Measurements from ENCODE around the gene BMF.
"Not testable (repeated sequence)": the region's sequence is repeated elsewhere in the genome, so short reads cannot be mapped to it uniquely, and the experiment has no call there.

The BMF gene

GRCh38 chr15:40121911-40122638 is 13.4 kb upstream of the BMF start:
- TF ChIP-seq, protein P1, sequence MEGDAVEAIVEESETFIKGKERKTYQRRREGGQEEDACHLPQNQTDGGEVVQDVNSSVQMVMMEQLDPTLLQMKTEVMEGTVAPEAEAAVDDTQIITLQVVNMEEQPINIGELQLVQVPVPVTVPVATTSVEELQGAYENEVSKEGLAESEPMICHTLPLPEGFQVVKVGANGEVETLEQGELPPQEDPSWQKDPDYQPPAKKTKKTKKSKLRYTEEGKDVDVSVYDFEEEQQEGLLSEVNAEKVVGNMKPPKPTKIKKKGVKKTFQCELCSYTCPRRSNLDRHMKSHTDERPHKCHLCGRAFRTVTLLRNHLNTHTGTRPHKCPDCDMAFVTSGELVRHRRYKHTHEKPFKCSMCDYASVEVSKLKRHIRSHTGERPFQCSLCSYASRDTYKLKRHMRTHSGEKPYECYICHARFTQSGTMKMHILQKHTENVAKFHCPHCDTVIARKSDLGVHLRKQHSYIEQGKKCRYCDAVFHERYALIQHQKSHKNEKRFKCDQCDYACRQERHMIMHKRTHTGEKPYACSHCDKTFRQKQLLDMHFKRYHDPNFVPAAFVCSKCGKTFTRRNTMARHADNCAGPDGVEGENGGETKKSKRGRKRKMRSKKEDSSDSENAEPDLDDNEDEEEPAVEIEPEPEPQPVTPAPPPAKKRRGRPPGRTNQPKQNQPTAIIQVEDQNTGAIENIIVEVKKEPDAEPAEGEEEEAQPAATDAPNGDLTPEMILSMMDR (IDR thresholded peaks at IDR 0.05; ENCODE audit: low read depth, low read length) = no peak
- no peak overlapping the region for H3K27ac ChIP-seq
- no peak overlapping the region for H3K4me3 ChIP-seq (ENCODE audit: low read depth, low read length)
- H3K36me3 ChIP-seq = no peaks in the 10 kb centered on the region
- DNase-seq = no peak
- H3K9me3 ChIP-seq (ENCODE audit: severe bottlenecking) = no peaks in the 10 kb centered on the region
- no peaks in the 10 kb centered on the region for H3K27me3 ChIP-seq (ENCODE audit: insufficient read depth, low read depth, severe bottlenecking)

- Histone ChIP-seq H3K36me3 (no peaks in the 10 kb centered on the region), H3K27ac (no peak overlapping the region), H3K9me3 (ENCODE audit: severe bottlenecking) (no peaks in the 10 kb centered on the region), H3K27me3 (ENCODE audit: insufficient read depth, low read depth, severe bottlenecking) (no peaks in the 10 kb centered on the region), H3K4me3 (ENCODE audit: low read depth, low read length) (no peak overlapping the region)
- DNase-seq = no peak
- TF ChIP-seq, protein P1 (IDR thresholded peaks at IDR 0.05; ENCODE audit: low read depth, low read length) = no peak
These were observed 9.8 kb upstream of the BMF start for GRCh38 chr15:40118473-40118872.

- DNase-seq = no peak
- H3K9me3 ChIP-seq (ENCODE audit: severe bottlenecking) = no peaks in the 10 kb centered on the region
- H3K27ac ChIP-seq = no peak overlapping the region
- TF ChIP-seq, protein P1 (IDR thresholded peaks at IDR 0.05; ENCODE audit: low read depth, low read length) = no peak
- no peaks in the 10 kb centered on the region for H3K36me3 ChIP-seq
- no peaks in the 10 kb centered on the region for H3K27me3 ChIP-seq (ENCODE audit: insufficient read depth, low read depth, severe bottlenecking)
- no peak overlapping the region for H3K4me3 ChIP-seq (ENCODE audit: low read depth, low read length)
These were observed 7.0 kb upstream of the BMF start for GRCh38 chr15:40115670-40116093.

DNA sequence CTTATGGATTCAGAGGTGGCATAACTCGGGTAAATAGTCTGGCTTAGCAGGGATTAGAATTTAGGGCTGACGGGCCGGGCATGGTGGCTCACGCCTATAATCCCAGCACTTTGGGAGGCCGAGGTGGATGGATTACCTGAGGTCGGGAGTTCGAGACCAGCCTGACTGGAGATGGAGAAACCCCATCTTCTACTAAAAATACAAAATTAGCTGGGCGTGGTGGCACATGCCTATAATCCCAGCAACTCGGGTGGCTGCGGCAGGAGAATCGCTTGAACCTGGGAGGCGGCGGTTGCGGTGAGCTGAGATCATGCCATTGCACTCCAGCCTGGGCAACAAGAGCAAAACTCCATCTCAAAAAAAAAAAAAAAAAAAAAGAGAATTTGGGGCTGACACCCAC is 6.4 kb upstream of the BMF start:
- not testable (repeated sequence) for H3K4me3 ChIP-seq (ENCODE audit: low read depth, low read length); H3K27ac ChIP-seq; H3K9me3 ChIP-seq (ENCODE audit: severe bottlenecking); H3K36me3 ChIP-seq; H3K27me3 ChIP-seq (ENCODE audit: insufficient read depth, low read depth, severe bottlenecking); DNase-seq

GRCh38 chr15:40114218-40114617 is 5.5 kb upstream of the BMF start:
- no peaks in the 10 kb centered on the region for H3K27me3 ChIP-seq (ENCODE audit: insufficient read depth, low read depth, severe bottlenecking)
- DNase-seq = no peak
- H3K9me3 ChIP-seq (ENCODE audit: severe bottlenecking) = no peaks in the 10 kb centered on the region
- no peak overlapping the region for H3K27ac ChIP-seq
- no peaks in the 10 kb centered on the region for H3K36me3 ChIP-seq
- no peak overlapping the region for H3K4me3 ChIP-seq (ENCODE audit: low read depth, low read length)
- TF ChIP-seq, protein P1 (IDR thresholded peaks at IDR 0.05; ENCODE audit: low read depth, low read length) = no peak

GRCh38 chr15:40112789-40113188 is 4.1 kb upstream of the BMF start:
- Histone ChIP-seq H3K27me3 (ENCODE audit: insufficient read depth, low read depth, severe bottlenecking) (no peaks in the 10 kb centered on the region), H3K27ac (no peak overlapping the region), H3K36me3 (no peaks in the 10 kb centered on the region), H3K9me3 (ENCODE audit: severe bottlenecking) (no peaks in the 10 kb centered on the region), H3K4me3 (ENCODE audit: low read depth, low read length) (no peak overlapping the region)
- DNase-seq = no peak
- TF ChIP-seq, protein P1 (IDR thresholded peaks at IDR 0.05; ENCODE audit: low read depth, low read length) = no peak
